GM12878 (cell line): ENCODE results near the gene TMEM212. TPM values are rescaled to one million over a fixed set of nuclear protein-coding genes. Genes with fewer than 3 reads are reported as not detected.

Experiments
- ATAC-seq: fragments of 200-7000 bp; cut with Tn5 transposase; 3 replicates; pipeline ENCODE4 v1.9.1; 2020; ENCODE audit warnings: mild to moderate bottlenecking, moderate library complexity
- BruUV-seq: library from RNA; stranded (reverse); fragments of 400-500 nt; replicated peaks from 2 replicates; lab custom pipeline; 2021; lab: Mats Ljungman, UMichigan
- CTCF ChIA-PET: fragments of 300-600 bp; sonication (Branson Sonifier 250); formaldehyde crosslinking; extraction: SDS; loops from one replicate; lab custom pipeline; 2021; ENCODE audit warnings: inconsistent platforms; lab: Yijun Ruan, JAX
- POLR2A ChIA-PET: fragments of 350-600 bp; formaldehyde crosslinking; extraction: SDS; loops from one replicate; lab custom pipeline; 2021; ENCODE audit warnings: inconsistent platforms; lab: Charles Lee
- RAD21 ChIA-PET: fragments of 300-600 bp; sonication (Branson Sonifier 250); formaldehyde crosslinking; loops from one replicate; lab custom pipeline; 2023; ENCODE audit warnings: antibody characterized with exemption; ENCODE audit not compliant: unreplicated experiment; lab: Charles Lee
- SMC1A ChIA-PET: fragments of 300-600 bp; sonication (Branson Sonifier 250); formaldehyde crosslinking; loops from one replicate; lab custom pipeline; 2023; ENCODE audit not compliant: unreplicated experiment, uncharacterized antibody; lab: Charles Lee
- DNase-seq: peaks from one replicate; pipeline ENCODE4 v3.0.0-alpha.2; 2011; ENCODE audit warnings: low read depth, low spot score
- FAIRE-seq: peaks from 3 replicates; lab custom pipeline; 2011; peaks lifted over from hg19 to GRCh38; lab: Jason Lieb, UNC
- H2AFZ ChIP-seq: 2 replicates; pipeline ENCODE4 v1.6.0; 2011; ENCODE audit warnings: low read depth, low read length, control low read depth; ENCODE audit not compliant: control insufficient read depth
- H3K27ac ChIP-seq: 2 replicates; pipeline ENCODE4 v1.5.1; 2011; ENCODE audit warnings: control low read depth; ENCODE audit not compliant: control insufficient read depth, insufficient read depth
- H3K27me3 ChIP-seq, 2 experiments: replicated peaks in 1 of 2; 2 replicates each; pipeline versions ENCODE4 v1.6.0 to v1.6.1; 2011; ENCODE audit warnings: low read length in 1 of 2; ENCODE audit not compliant: control insufficient read depth in 2 of 2, insufficient read depth in 2 of 2
- H3K36me3 ChIP-seq, 2 experiments: 2 replicates each; pipeline ENCODE4 v1.5.1; 2011; ENCODE audit warnings: low read length in 1 of 2; ENCODE audit not compliant: control insufficient read depth in 2 of 2, insufficient read depth in 2 of 2
- H3K4me1 ChIP-seq: 2 replicates; pipeline ENCODE4 v1.6.1; 2011; ENCODE audit warnings: mild to moderate bottlenecking, low read length, moderate library complexity, mixed read lengths; ENCODE audit not compliant: control insufficient read depth, insufficient read depth
- H3K4me2 ChIP-seq: 2 replicates; pipeline ENCODE4 v1.6.0; 2011; ENCODE audit warnings: control low read depth; ENCODE audit not compliant: control insufficient read depth, insufficient read depth
- H3K4me3 ChIP-seq: fragments of 200-600 bp; sonication (generic); 2 replicates; pipeline ENCODE4 v1.5.1; 2016
- H3K79me2 ChIP-seq: 2 replicates; pipeline ENCODE4 v1.6.0; 2011; ENCODE audit warnings: low read length; ENCODE audit not compliant: control insufficient read depth, insufficient read depth
- H3K9ac ChIP-seq: 2 replicates; pipeline ENCODE4 v1.8.0; 2011; ENCODE audit warnings: low read length, control low read depth, mixed read lengths; ENCODE audit not compliant: control insufficient read depth, insufficient read depth
- H3K9me3 ChIP-seq: replicated peaks from 3 replicates; pipeline ENCODE4 v1.5.1; 2011; ENCODE audit warnings: mild to moderate bottlenecking, low read length; ENCODE audit not compliant: control insufficient read depth, insufficient read depth
- H4K20me1 ChIP-seq: 2 replicates; pipeline ENCODE4 v1.6.0; 2011; ENCODE audit not compliant: control insufficient read depth, insufficient read depth
- BHLHE40 ChIP-seq, 2 experiments: fragments of 450-650 bp in 1 of 2; IDR thresholded peaks; 2 replicates each; pipeline ENCODE4 v1.6.1; 2011 to 2017; ENCODE audit warnings: low read depth in 2 of 2, borderline replicate concordance in 1 of 2, improper control_type of control experiment in 1 of 2, low read length in 1 of 2, mild to moderate bottlenecking in 1 of 2
- CREB1 ChIP-seq: IDR thresholded peaks from 2 replicates; pipeline ENCODE4 v1.6.1; 2012; ENCODE audit warnings: low read depth, mild to moderate bottlenecking, inconsistent platforms
- EP300 ChIP-seq, 2 experiments: fragments of 150-350 bp in 1 of 2; IDR thresholded peaks; 2 replicates each; pipeline ENCODE4 v1.6.1; 2011 to 2012; ENCODE audit warnings: low read depth in 2 of 2, low read length in 2 of 2, borderline replicate concordance in 1 of 2, improper control_type of control experiment in 1 of 2, inconsistent platforms in 1 of 2; ENCODE audit not compliant: control insufficient read depth in 1 of 2
- GATAD2B ChIP-seq: fragments of 450-650 bp; conservative IDR thresholded peaks from 2 replicates; pipeline ENCODE4 v1.6.1; 2017; ENCODE audit warnings: low read depth, mild to moderate bottlenecking, moderate library complexity
- IKZF1 ChIP-seq: fragments of 450-650 bp; conservative IDR thresholded peaks from 2 replicates; pipeline ENCODE4 v1.6.1; 2017; ENCODE audit warnings: antibody characterized with exemption, mild to moderate bottlenecking
- IKZF2 ChIP-seq, 2 experiments: fragments of 450-650 bp; IDR thresholded peaks; 2 replicates each; pipeline ENCODE4 v1.6.1; 2017; ENCODE audit warnings: mild to moderate bottlenecking in 2 of 2, moderate library complexity in 2 of 2
- MTA2 ChIP-seq: fragments of 450-650 bp; IDR thresholded peaks from 2 replicates; pipeline ENCODE4 v1.6.1; 2016; ENCODE audit warnings: low read depth, mild to moderate bottlenecking, moderate library complexity
- NFIC ChIP-seq: IDR thresholded peaks from 2 replicates; pipeline ENCODE4 v1.6.1; 2012; ENCODE audit warnings: low read depth, mild to moderate bottlenecking, inconsistent platforms, low read length, moderate library complexity
- RUNX3 ChIP-seq: IDR thresholded peaks from 2 replicates; pipeline ENCODE4 v1.6.1; 2012; ENCODE audit warnings: low read length, inconsistent platforms
- SP1 ChIP-seq: IDR thresholded peaks from one replicate; pipeline ENCODE4 v1.6.1; 2011; ENCODE audit warnings: low read depth, low read length
- SPI1 ChIP-seq: IDR thresholded peaks from 2 replicates; pipeline ENCODE4 v1.6.1; 2011; ENCODE audit warnings: low read depth, mild to moderate bottlenecking, low read length, moderate library complexity, borderline replicate concordance; ENCODE audit not compliant: insufficient read depth
- WGBS: methylation state at CpG from one replicate; pipeline ENCODE4 v1.1.6; 2016; ENCODE audit warnings: low lambda C conversion rate; ENCODE audit not compliant: insufficient replicate concordance, insufficient coverage; ENCODE audit errors: missing lambda C conversion rate; 5-methylcytosine and 5-hydroxymethylcytosine counted together
- in situ Hi-C: fragments of 300-500 bp; cut with MboI; formaldehyde crosslinking; loops from 9 replicates; pipeline ENCODE4 v1.14.3; 2018; ENCODE audit warnings: mixed read lengths
- intact Hi-C: fragments of 100-400 bp; cut with micrococcal nuclease; formaldehyde crosslinking; loops from one replicate; pipeline ENCODE4 v1.14.2; 2022; ENCODE audit not compliant: unreplicated experiment
- polyA plus RNA-seq, 11 experiments: library from polyadenylated mRNA; depleted of rRNA in 4 of 11; unstranded in 6 of 11; stranded (reverse) in 5 of 11; fragments of >200 nt; fragmentation: Nextera tagmentation in 4 of 11; fragmentation: Illumina TruSeq in 1 of 11; extraction: Ambion mirVana in 4 of 11; extraction: Trizol in 1 of 11; gene quantifications; 1 replicate in 1 of 11; 2 replicates in 10 of 11; pipeline versions ENCODE4 v1.2.1 to v1.2.3, GENCODE V29; 2011 to 2016; ENCODE audit warnings: inconsistent platforms in 2 of 11, missing spikeins in 2 of 11, low read depth in 1 of 11
- total RNA-seq, 4 experiments: library from RNA; depleted of rRNA in 3 of 4; stranded (reverse); fragments of >200 nt in 3 of 4; fragmentation: Illumina TruSeq in 1 of 4; extraction: Trizol in 1 of 4; gene quantifications; 2 replicates each; pipeline versions ENCODE4 v1.2.1 to v1.2.3, GENCODE V29; 2013 to 2021
- TF ChIP-seq, protein P1 (sequence below): fragments of 450-650 bp; IDR thresholded peaks from 2 replicates; pipeline ENCODE4 v1.6.1; 2016; ENCODE audit warnings: mild to moderate bottlenecking
- TF ChIP-seq, protein P2 (sequence below): fragments of 450-650 bp; IDR thresholded peaks from 2 replicates; pipeline ENCODE4 v1.6.1; 2016; ENCODE audit warnings: mild to moderate bottlenecking
- TF ChIP-seq, protein P3 (sequence below): fragments of 450-650 bp; IDR thresholded peaks from 2 replicates; pipeline ENCODE4 v1.6.1; 2017; ENCODE audit warnings: low read depth, mild to moderate bottlenecking, moderate library complexity
- TF ChIP-seq, protein P4 (sequence below): IDR thresholded peaks from 2 replicates; pipeline ENCODE4 v1.6.1; 2011; ENCODE audit warnings: mild to moderate bottlenecking, low read depth, low read length, moderate library complexity; ENCODE audit not compliant: insufficient replicate concordance

The TMEM212 gene
- total and polyA plus RNA-seq, 10 of the 15 experiments (the other 5 are each of a cell fraction or from before 2014, with no cell fraction given), result not detected

DNA sequence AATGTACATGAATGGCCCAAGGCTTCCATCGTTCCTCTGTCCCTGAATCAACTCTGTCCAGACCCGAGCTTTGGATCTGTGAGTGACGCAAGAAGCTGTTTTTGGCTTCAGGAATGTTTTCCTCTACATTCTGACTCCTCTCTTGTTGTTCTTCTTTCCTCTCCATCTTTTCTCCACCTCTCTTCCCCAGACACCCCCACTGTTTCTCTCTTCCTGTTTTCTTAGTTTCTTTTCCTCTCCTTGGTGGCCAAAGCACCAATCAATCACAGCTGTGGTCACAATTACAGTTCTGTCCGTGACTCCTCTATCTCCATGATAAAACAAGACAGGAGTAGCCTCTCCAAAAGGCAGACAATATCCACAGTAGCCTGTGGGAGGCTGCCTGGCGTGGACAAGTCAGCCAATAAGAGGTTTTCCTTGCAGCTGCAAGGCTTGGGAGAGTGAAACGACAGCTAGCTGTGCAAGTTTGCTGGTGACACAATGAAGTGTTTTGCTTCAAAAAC, 4.9 kb upstream of the TMEM212 start:
- ChIA-PET RAD21 (interaction anchor here (3.0 to 13.1 kb wide), 4 partner anchors 9 to 503 kb away, joined by 11 to 333 read pairs (median 20); no protein-coding TSS in a partner anchor), CTCF (interaction anchor here (0.8 to 3.0 kb wide), 9 partner anchors 9 to 877 kb away, joined by 3 to 25 read pairs (median 5); no protein-coding TSS in a partner anchor), SMC1A (interaction anchor here (0.7 to 3.7 kb wide), 10 partner anchors 9 to 504 kb away, joined by 3 to 23 read pairs (median 3); no protein-coding TSS in a partner anchor), POLR2A (interaction anchor here (0.6 kb wide), 1 partner anchor 15 kb away, joined by 6 read pairs; no protein-coding TSS in a partner anchor)
- in situ Hi-C loops, result loop anchor here (5.0 kb wide), 1 partner anchor 191 kb away; no protein-coding TSS in a partner anchor
- no peak overlapping the region for H2AFZ ChIP-seq
- H3K79me2 ChIP-seq, result no peaks in the 10 kb centered on the region
- WGBS, result 33% methylated on average over 6 of the region's 6 CpGs
- 0 out of 2 replicates have a peak, but pooled peaks cover 3% of the 10 kb centered on the region for H3K4me1 ChIP-seq
- H3K27ac ChIP-seq, result no peak overlapping the region
- intact Hi-C loops, result loop anchor here (10.0 kb wide), 2 partner anchors 653 to 793 kb away; no protein-coding TSS in a partner anchor
- no peaks in the 10 kb centered on the region; a peak in 1 of 4 replicates for H3K27me3 ChIP-seq
- H3K36me3 ChIP-seq, result no peaks in the 10 kb centered on the region
- no peaks in the 10 kb centered on the region for H3K9me3 ChIP-seq
- H3K9ac ChIP-seq, result no peak overlapping the region
- FAIRE-seq, result peak; percentile 75
- no peak for DNase-seq
- H4K20me1 ChIP-seq, result no peaks in the 10 kb centered on the region
- peak; percentile 49 for ATAC-seq
- H3K4me3 ChIP-seq, result no peak overlapping the region
- H3K4me2 ChIP-seq, result peak overlapping the region; percentile 57; the same call in 1 of the 2 replicates
- BruUV-seq, result no TSS peak
- TF ChIP-seq, protein P1, sequence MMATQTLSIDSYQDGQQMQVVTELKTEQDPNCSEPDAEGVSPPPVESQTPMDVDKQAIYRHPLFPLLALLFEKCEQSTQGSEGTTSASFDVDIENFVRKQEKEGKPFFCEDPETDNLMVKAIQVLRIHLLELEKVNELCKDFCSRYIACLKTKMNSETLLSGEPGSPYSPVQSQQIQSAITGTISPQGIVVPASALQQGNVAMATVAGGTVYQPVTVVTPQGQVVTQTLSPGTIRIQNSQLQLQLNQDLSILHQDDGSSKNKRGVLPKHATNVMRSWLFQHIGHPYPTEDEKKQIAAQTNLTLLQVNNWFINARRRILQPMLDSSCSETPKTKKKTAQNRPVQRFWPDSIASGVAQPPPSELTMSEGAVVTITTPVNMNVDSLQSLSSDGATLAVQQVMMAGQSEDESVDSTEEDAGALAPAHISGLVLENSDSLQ, result peak; percentile 89
- 0 out of 2 replicates have a peak, but pooled peaks have one; percentile 16 for TF ChIP-seq NFIC
- TF ChIP-seq, protein P2, sequence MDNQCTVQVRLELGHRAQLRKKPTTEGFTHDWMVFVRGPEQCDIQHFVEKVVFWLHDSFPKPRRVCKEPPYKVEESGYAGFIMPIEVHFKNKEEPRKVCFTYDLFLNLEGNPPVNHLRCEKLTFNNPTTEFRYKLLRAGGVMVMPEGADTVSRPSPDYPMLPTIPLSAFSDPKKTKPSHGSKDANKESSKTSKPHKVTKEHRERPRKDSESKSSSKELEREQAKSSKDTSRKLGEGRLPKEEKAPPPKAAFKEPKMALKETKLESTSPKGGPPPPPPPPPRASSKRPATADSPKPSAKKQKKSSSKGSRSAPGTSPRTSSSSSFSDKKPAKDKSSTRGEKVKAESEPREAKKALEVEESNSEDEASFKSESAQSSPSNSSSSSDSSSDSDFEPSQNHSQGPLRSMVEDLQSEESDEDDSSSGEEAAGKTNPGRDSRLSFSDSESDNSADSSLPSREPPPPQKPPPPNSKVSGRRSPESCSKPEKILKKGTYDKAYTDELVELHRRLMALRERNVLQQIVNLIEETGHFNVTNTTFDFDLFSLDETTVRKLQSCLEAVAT, result 0 out of 2 replicates have a peak, but pooled peaks have one; percentile 28
- TF ChIP-seq EP300 (IDR thresholded peaks at IDR 0.05; ENCODE audit: borderline replicate concordance in 1 of 2, control insufficient read depth in 1 of 2, low read depth in 2 of 2, low read length in 2 of 2), result peak in 1 of 2 experiments; percentile 65; a peak in 1 of 4 replicates
- TF ChIP-seq SPI1, result peak; percentile 90
- peak; percentile 87 to 88 for TF ChIP-seq IKZF2 (IDR thresholded peaks at IDR 0.05)
- TF ChIP-seq BHLHE40 (IDR thresholded peaks at IDR 0.05; ENCODE audit: borderline replicate concordance in 1 of 2, low read depth in 2 of 2, low read length in 1 of 2), result peak in 1 of 2 experiments; percentile 41; a peak in 1 of 4 replicates
- peak; percentile 75 for TF ChIP-seq IKZF1
- no peak for TF ChIP-seq SP1
- TF ChIP-seq MTA2, result peak; percentile 76
- TF ChIP-seq GATAD2B, result 0 out of 2 replicates have a peak, but pooled peaks have one; percentile 32
- TF ChIP-seq, protein P3, sequence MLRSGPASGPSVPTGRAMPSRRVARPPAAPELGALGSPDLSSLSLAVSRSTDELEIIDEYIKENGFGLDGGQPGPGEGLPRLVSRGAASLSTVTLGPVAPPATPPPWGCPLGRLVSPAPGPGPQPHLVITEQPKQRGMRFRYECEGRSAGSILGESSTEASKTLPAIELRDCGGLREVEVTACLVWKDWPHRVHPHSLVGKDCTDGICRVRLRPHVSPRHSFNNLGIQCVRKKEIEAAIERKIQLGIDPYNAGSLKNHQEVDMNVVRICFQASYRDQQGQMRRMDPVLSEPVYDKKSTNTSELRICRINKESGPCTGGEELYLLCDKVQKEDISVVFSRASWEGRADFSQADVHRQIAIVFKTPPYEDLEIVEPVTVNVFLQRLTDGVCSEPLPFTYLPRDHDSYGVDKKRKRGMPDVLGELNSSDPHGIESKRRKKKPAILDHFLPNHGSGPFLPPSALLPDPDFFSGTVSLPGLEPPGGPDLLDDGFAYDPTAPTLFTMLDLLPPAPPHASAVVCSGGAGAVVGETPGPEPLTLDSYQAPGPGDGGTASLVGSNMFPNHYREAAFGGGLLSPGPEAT, result peak; percentile 67
- TF ChIP-seq, protein P4, sequence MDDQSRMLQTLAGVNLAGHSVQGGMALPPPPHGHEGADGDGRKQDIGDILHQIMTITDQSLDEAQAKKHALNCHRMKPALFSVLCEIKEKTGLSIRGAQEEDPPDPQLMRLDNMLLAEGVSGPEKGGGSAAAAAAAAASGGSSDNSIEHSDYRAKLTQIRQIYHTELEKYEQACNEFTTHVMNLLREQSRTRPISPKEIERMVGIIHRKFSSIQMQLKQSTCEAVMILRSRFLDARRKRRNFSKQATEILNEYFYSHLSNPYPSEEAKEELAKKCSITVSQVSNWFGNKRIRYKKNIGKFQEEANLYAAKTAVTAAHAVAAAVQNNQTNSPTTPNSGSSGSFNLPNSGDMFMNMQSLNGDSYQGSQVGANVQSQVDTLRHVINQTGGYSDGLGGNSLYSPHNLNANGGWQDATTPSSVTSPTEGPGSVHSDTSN, result peak; percentile 71
- TF ChIP-seq CREB1, result no peak
- TF ChIP-seq RUNX3, result peak; percentile 59
